ENCODE measurements around the gene CPAMD8.

DNA sequence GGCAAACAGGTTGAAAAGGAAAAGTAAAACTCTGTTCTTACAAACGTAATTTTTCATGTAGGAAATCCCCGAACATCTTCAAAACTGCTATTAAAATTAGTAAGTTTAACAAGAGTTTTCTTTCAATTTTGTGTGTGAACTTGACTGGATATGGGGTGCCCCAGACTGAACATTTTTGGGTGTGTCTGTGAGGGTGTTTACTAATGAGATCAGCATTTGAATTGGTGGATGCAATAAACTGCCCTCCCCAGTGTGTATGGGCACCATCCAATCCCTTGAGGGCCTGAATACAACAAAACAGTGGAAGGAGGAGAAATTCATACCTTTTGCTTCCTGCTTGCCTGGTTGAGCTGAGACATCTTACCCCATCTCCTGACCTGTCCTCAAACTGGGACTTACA is 36.8 kb upstream of the CPAMD8 start:
- no peak for TF ChIP-seq BRCA1 (IDR thresholded peaks at IDR 0.05; ENCODE audit: low read depth, low read length)
- no peak for TF ChIP-seq PML (IDR thresholded peaks at IDR 0.05; ENCODE audit: low read length)
- TF ChIP-seq ATF3 (IDR thresholded peaks at IDR 0.05; ENCODE audit: borderline replicate concordance, extremely low read depth, low read depth, low read length): no peak
- TF ChIP-seq RBBP5 (conservative IDR thresholded peaks at IDR 0.05): no peak
- TF ChIP-seq RFX5 (IDR thresholded peaks at IDR 0.05; ENCODE audit: low read depth, low read length): no peak
- TF ChIP-seq CTCF (IDR thresholded peaks at IDR 0.05 in 2 of 3, conservative IDR thresholded peaks at IDR 0.05 in 1 of 3; ENCODE audit: control insufficient read depth in 2 of 3, extremely low read depth in 1 of 3, insufficient read depth in 1 of 3, low read depth in 3 of 3, low read length in 3 of 3): no peak
- no peak for TF ChIP-seq MXI1 (IDR thresholded peaks at IDR 0.05; ENCODE audit: low read depth, low read length)

Data from GM12878 (cell line).